Kidney (tissue), 14 donors: Measurements from ENCODE around the gene UBAP2. TPM values are rescaled to one million over a fixed set of nuclear protein-coding genes. Genes with fewer than 3 reads are reported as not detected.

Experiments
- DNase-seq, 5 donors: peaks; one replicate each; pipeline ENCODE4 v3.0.0-alpha.2; 2013 to 2020
- FAIRE-seq: peaks from 2 replicates; lab custom pipeline; 2012; peaks lifted over from hg19 to GRCh38; lab: Jason Lieb, UNC
- H3K27ac ChIP-seq, 2 donors: one replicate each; pipeline ENCODE4 v1.7.0; 2013; ENCODE audit warnings: low read depth in 2 of 2, low read length in 2 of 2, inconsistent platforms in 1 of 2
- H3K27me3 ChIP-seq: one replicate; pipeline ENCODE4 v1.7.1; 2013; ENCODE audit warnings: low read length, inconsistent platforms; ENCODE audit not compliant: control insufficient read depth, insufficient read depth
- H3K36me3 ChIP-seq, 3 donors: one replicate each; pipeline versions ENCODE4 v1.7.0 to v1.7.1; 2013; ENCODE audit warnings: low read length in 3 of 3, control low read depth in 1 of 3, inconsistent platforms in 1 of 3; ENCODE audit not compliant: insufficient read depth in 3 of 3, control insufficient read depth in 2 of 3
- H3K4me1 ChIP-seq, 3 donors: one replicate each; pipeline versions ENCODE4 v1.7.0 to v1.7.1; 2013; ENCODE audit warnings: low read length in 3 of 3, inconsistent platforms in 1 of 3, low read depth in 1 of 3; ENCODE audit not compliant: control insufficient read depth in 2 of 3, insufficient read depth in 2 of 3
- H3K4me3 ChIP-seq, 3 donors: one replicate each; pipeline versions ENCODE4 v1.7.0 to v1.8.1; 2013; ENCODE audit warnings: low read length in 3 of 3, control low read depth in 1 of 3, inconsistent platforms in 1 of 3
- H3K9ac ChIP-seq, 3 donors: one replicate each; pipeline versions ENCODE4 v1.7.0 to v1.7.1; 2013; ENCODE audit warnings: low read length in 3 of 3, control low read depth in 1 of 3, inconsistent platforms in 1 of 3
- H3K9me3 ChIP-seq, 3 donors: one replicate each; pipeline versions ENCODE4 v1.7.0 to v1.7.1; 2013; ENCODE audit warnings: low read length in 3 of 3, control low read depth in 1 of 3, inconsistent platforms in 1 of 3; ENCODE audit not compliant: control insufficient read depth in 2 of 3, insufficient read depth in 1 of 3
- CTCF ChIP-seq: IDR thresholded peaks from 3 replicates; pipeline ENCODE4 v1.5.1; 2012; ENCODE audit warnings: mild to moderate bottlenecking, moderate library complexity, borderline replicate concordance; ENCODE audit not compliant: insufficient read depth; ENCODE audit errors: extremely low read depth
- intact Hi-C: fragments of 100-400 bp; cut with DNase I; formaldehyde crosslinking; loops from one replicate; pipeline ENCODE4 v1.11.1; 2022
- polyA plus RNA-seq: library from polyadenylated mRNA; stranded (reverse); fragments of 350-450 nt; fragmentation: Illumina TruSeq; extraction: RNeasy Lipid Tissue Mini Kit (QIAGEN cat#74804); gene quantifications from one replicate; pipeline ENCODE4 v1.2.3, GENCODE V29; 2014; ENCODE audit warnings: low read depth, low replicate concordance; ENCODE audit not compliant: insufficient read depth
- total RNA-seq: library from RNA; stranded (reverse); fragmentation: NEBNext Ultra II Directional; extraction: Animal tissue kit (Norgen Biotek cat#: 25700); gene quantifications from one replicate; pipeline ENCODE4 v1.2.1, GENCODE V29; 2021
- donor health status: control.
- donor health status: control.
- donor health status: control.
- donor health status: control.
- donor health status: control.
- donor health status: DM: yes; HTN: yes; CAD: no.
- donor health status: Normal renal cell carcinoma (clear cell type).

The UBAP2 gene
- total and polyA plus RNA-seq, 2 donors from 2014 or later, result 11.0 to 33.1 TPM

GRCh38 chr9:34016149-34016548 lies 32.5 kb downstream of the UBAP2 start:
- Histone ChIP-seq H3K9me3 (no peaks in the 10 kb centered on the region), H3K4me3 (no peak overlapping the region), H3K27ac (no peak overlapping the region), H3K36me3 (no peaks in the 10 kb centered on the region), H3K9ac (no peak overlapping the region), H3K4me1 (no peaks in the 10 kb centered on the region), H3K27me3 (no peaks in the 10 kb centered on the region)
- intact Hi-C loops, result no loop called here
- FAIRE-seq, result no peak
- no peak for TF ChIP-seq CTCF
- DNase-seq, result no peak

GRCh38 chr9:34010979-34011378 lies 37.7 kb downstream of the UBAP2 start:
- no peaks in the 10 kb centered on the region for H3K4me1 ChIP-seq
- peaks cover 0 to 6% (median 0%) of the 10 kb centered on the region in 3 donors for H3K36me3 ChIP-seq
- no peak for FAIRE-seq
- no peak for TF ChIP-seq CTCF
- no peak overlapping the region for H3K4me3 ChIP-seq
- intact Hi-C loops, result no loop called here
- H3K9ac ChIP-seq, result no peak overlapping the region
- no peaks in the 10 kb centered on the region for H3K27me3 ChIP-seq
- DNase-seq, result no peak
- H3K9me3 ChIP-seq, result no peaks in the 10 kb centered on the region
- no peak overlapping the region for H3K27ac ChIP-seq

- TF ChIP-seq CTCF, result no peak
- Histone ChIP-seq H3K9ac (no peak overlapping the region), H3K4me1 (no peaks in the 10 kb centered on the region), H3K4me3 (no peak overlapping the region), H3K27me3 (no peaks in the 10 kb centered on the region), H3K27ac (no peak overlapping the region), H3K9me3 (no peaks in the 10 kb centered on the region), H3K36me3 (peaks cover 0 to 3% (median 0%) of the 10 kb centered on the region in 3 donors)
- FAIRE-seq (no peak), DNase-seq (no peak)
- intact Hi-C loops, result no loop called here
Observed at GRCh38 chr9:34001951-34002350, 46.7 kb downstream of the UBAP2 start.

- Histone ChIP-seq H3K36me3 (peaks cover 0 to 4% (median 3%) of the 10 kb centered on the region in 3 donors), H3K9me3 (no peaks in the 10 kb centered on the region), H3K4me3 (no peak overlapping the region), H3K27ac (no peak overlapping the region), H3K9ac (no peak overlapping the region), H3K27me3 (no peaks in the 10 kb centered on the region), H3K4me1 (no peaks in the 10 kb centered on the region)
- no peak for TF ChIP-seq CTCF
- DNase-seq (peak in 3 of 5 donors; percentile 26 to 61 (median 31)), FAIRE-seq (no peak)
- intact Hi-C loops, result no loop called here
Observed at GRCh38 chr9:34001298-34001697, 47.4 kb downstream of the UBAP2 start.
